ENCODE measurements around the gene MAPK8IP3.

Gene MAPK8IP3

GRCh38 chr16:1674751-1675664 lies 31.0 kb upstream of the MAPK8IP3 start:
- peaks cover 19% of the 10 kb centered on the region for H3K79me2 ChIP-seq (ENCODE audit: low read length)
- TF ChIP-seq CTCF (IDR thresholded peaks at IDR 0.05; ENCODE audit: low read depth, low read length) (no peak), EZH2phosphoT487 (IDR thresholded peaks at IDR 0.05; ENCODE audit: low read depth) (no peak)
- H3K9me3 ChIP-seq (ENCODE audit: insufficient read depth, low read length), result no peaks in the 10 kb centered on the region
- peaks cover 38% of the 10 kb centered on the region for H3K36me3 ChIP-seq (replicated peaks; ENCODE audit: low read depth, low read length)
- H4K20me1 ChIP-seq (ENCODE audit: insufficient read depth, low read length), result no peaks in the 10 kb centered on the region
- no peak overlapping the region for H3K9ac ChIP-seq (ENCODE audit: low read length)
- no peak overlapping the region for H2AFZ ChIP-seq (ENCODE audit: low read depth, low read length)
- H3K27ac ChIP-seq (ENCODE audit: low read length), result no peak overlapping the region
- H3K27me3 ChIP-seq (ENCODE audit: low read depth, low read length), result no peaks in the 10 kb centered on the region
- H3K4me2 ChIP-seq (ENCODE audit: low read length), result no peak overlapping the region
- no peak overlapping the region for H3K4me3 ChIP-seq (ENCODE audit: low read length)
- peaks cover 8% of the 10 kb centered on the region; the same call in 1 of the 2 replicates for H3K4me1 ChIP-seq (ENCODE audit: low read length)

DNA sequence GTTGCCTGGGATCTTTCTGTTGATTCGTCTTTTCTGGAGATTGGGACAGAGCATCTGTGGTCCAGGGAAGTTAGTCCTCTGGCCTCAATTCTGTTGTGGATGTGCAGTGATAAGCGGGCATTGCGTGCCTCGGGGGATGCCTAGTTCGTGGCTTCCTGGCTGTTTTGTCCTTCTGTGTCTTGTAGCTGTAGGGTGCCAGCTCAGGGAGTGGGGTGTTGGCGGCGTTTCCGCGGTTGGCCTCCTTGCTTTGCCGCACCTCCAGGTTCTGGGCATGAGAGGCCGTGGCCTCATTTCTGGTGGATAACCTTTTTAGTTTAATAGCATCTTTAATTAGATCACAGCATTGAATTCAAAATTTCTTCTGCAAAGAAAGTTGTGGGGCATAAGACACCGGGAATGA lies 29.3 kb upstream of the MAPK8IP3 start:
- Histone ChIP-seq H2AFZ (ENCODE audit: low read depth, low read length) (no peak overlapping the region), H4K20me1 (ENCODE audit: insufficient read depth, low read length) (peaks cover 14% of the 10 kb centered on the region), H3K9me3 (ENCODE audit: insufficient read depth, low read length) (no peaks in the 10 kb centered on the region), H3K4me3 (ENCODE audit: low read length) (no peak overlapping the region), H3K4me2 (ENCODE audit: low read length) (no peak overlapping the region), H3K4me1 (ENCODE audit: low read length) (peaks cover 8% of the 10 kb centered on the region; the same call in 1 of the 2 replicates), H3K79me2 (ENCODE audit: low read length) (peaks cover 36% of the 10 kb centered on the region), H3K27ac (ENCODE audit: low read length) (no peak overlapping the region), H3K27me3 (ENCODE audit: low read depth, low read length) (no peaks in the 10 kb centered on the region), H3K9ac (ENCODE audit: low read length) (no peak overlapping the region), H3K36me3 (replicated peaks; ENCODE audit: low read depth, low read length) (peaks cover 31% of the 10 kb centered on the region)
- TF ChIP-seq CTCF (IDR thresholded peaks at IDR 0.05; ENCODE audit: low read depth, low read length), result no peak

GRCh38 chr16:1677339-1677738 lies 28.7 kb upstream of the MAPK8IP3 start:
- Histone ChIP-seq H3K9me3 (ENCODE audit: insufficient read depth, low read length) (no peaks in the 10 kb centered on the region), H3K36me3 (replicated peaks; ENCODE audit: low read depth, low read length) (peaks cover 26% of the 10 kb centered on the region), H3K27me3 (ENCODE audit: low read depth, low read length) (no peaks in the 10 kb centered on the region), H3K9ac (ENCODE audit: low read length) (peak overlapping the region; percentile 34; the same call in 1 of the 2 replicates), H3K4me1 (ENCODE audit: low read length) (peaks cover 8% of the 10 kb centered on the region; the same call in 1 of the 2 replicates), H2AFZ (ENCODE audit: low read depth, low read length) (no peak overlapping the region), H3K27ac (ENCODE audit: low read length) (no peak overlapping the region), H3K4me3 (ENCODE audit: low read length) (peak overlapping the region; percentile 74), H3K4me2 (ENCODE audit: low read length) (peak overlapping the region; percentile 65), H3K79me2 (ENCODE audit: low read length) (peaks cover 42% of the 10 kb centered on the region), H4K20me1 (ENCODE audit: insufficient read depth, low read length) (peaks cover 14% of the 10 kb centered on the region)
- TF ChIP-seq EZH2phosphoT487 (IDR thresholded peaks at IDR 0.05; ENCODE audit: low read depth) (no peak), CTCF (IDR thresholded peaks at IDR 0.05; ENCODE audit: low read depth, low read length) (no peak)

- no peaks in the 10 kb centered on the region for H3K9me3 ChIP-seq (ENCODE audit: insufficient read depth, low read length)
- H3K4me3 ChIP-seq (ENCODE audit: low read length), result peak within 1 kb of the TSS; percentile 88
- peak within 1 kb of the TSS; percentile 39 for H3K27ac ChIP-seq (ENCODE audit: low read length)
- H3K27me3 ChIP-seq (ENCODE audit: low read depth, low read length), result no peaks in the 10 kb centered on the region
- peaks cover 20% of the 10 kb centered on the region for H3K36me3 ChIP-seq (replicated peaks; ENCODE audit: low read depth, low read length)
- H4K20me1 ChIP-seq (ENCODE audit: insufficient read depth, low read length), result peaks cover 14% of the 10 kb centered on the region
- H3K4me1 ChIP-seq (ENCODE audit: low read length), result peaks cover 8% of the 10 kb centered on the region; the same call in 1 of the 2 replicates
- TF ChIP-seq CTCF (IDR thresholded peaks at IDR 0.05; ENCODE audit: low read depth, low read length), result no peak
- TF ChIP-seq EZH2phosphoT487 (IDR thresholded peaks at IDR 0.05; ENCODE audit: low read depth), result no peak
- peak within 1 kb of the TSS; percentile 87 for H3K9ac ChIP-seq (ENCODE audit: low read length)
- H2AFZ ChIP-seq (ENCODE audit: low read depth, low read length), result no peak within 1 kb of the TSS
- peak within 1 kb of the TSS; percentile 92 for H3K4me2 ChIP-seq (ENCODE audit: low read length)
- H3K79me2 ChIP-seq (ENCODE audit: low read length), result peaks cover 49% of the 10 kb centered on the region
Measured at GRCh38 chr16:1677942-1678499, 28.0 kb upstream of the MAPK8IP3 start, which contains the start of gene JPT2. TSS of gene JPT2 (plus strand) at chr16:1678279. CDS start at chr16:1678313, 34 bp downstream.
